Thymus (tissue), 11 donors: ENCODE results near the gene RRN3. TPM values are rescaled to one million over a fixed set of nuclear protein-coding genes. Genes with fewer than 3 reads are reported as not detected.

Experiments used
- DNase-seq, 9 donors: peaks; one replicate each; pipeline ENCODE4 v3.0.0-alpha.2; 2013; ENCODE audit warnings: low spot score in 9 of 9, low read depth in 6 of 9, missing footprints in 1 of 9
- H3K27ac ChIP-seq, 2 donors: one replicate each; pipeline ENCODE4 v1.5.1; 2013; ENCODE audit warnings: control low read depth in 1 of 2, low read depth in 1 of 2, low read length in 1 of 2, mild to moderate bottlenecking in 1 of 2, moderate library complexity in 1 of 2
- H3K27me3 ChIP-seq, 2 donors: one replicate each; pipeline ENCODE4 v1.5.1; 2013; ENCODE audit warnings: low read length in 1 of 2; ENCODE audit not compliant: control insufficient read depth in 2 of 2, insufficient read depth in 1 of 2
- H3K36me3 ChIP-seq, 2 donors: one replicate each; pipeline ENCODE4 v1.5.1; 2013; ENCODE audit warnings: low read length in 1 of 2, mild to moderate bottlenecking in 1 of 2, moderate library complexity in 1 of 2; ENCODE audit not compliant: control insufficient read depth in 2 of 2, insufficient read depth in 2 of 2
- H3K4me1 ChIP-seq, 2 donors: one replicate each; pipeline ENCODE4 v1.5.1; 2013; ENCODE audit warnings: low read length in 2 of 2; ENCODE audit not compliant: control insufficient read depth in 2 of 2, insufficient read depth in 2 of 2
- H3K4me3 ChIP-seq, 2 donors: one replicate each; pipeline ENCODE4 v1.5.1; 2013; ENCODE audit warnings: low read length in 2 of 2, control low read depth in 1 of 2, mild to moderate bottlenecking in 1 of 2
- H3K9me3 ChIP-seq, 2 donors: one replicate each; pipeline ENCODE4 v1.5.1; 2013; ENCODE audit warnings: low read length in 1 of 2, mild to moderate bottlenecking in 1 of 2; ENCODE audit not compliant: control insufficient read depth in 2 of 2, insufficient read depth in 1 of 2
- WGBS: extraction: QIAGEN DNeasy Blood & Tissue Kit; methylation state at CpG from one replicate; pipeline ENCODE4 v1.1.7; 2013; 5-methylcytosine and 5-hydroxymethylcytosine counted together
- polyA plus RNA-seq: library from polyadenylated mRNA; stranded (reverse); fragments of 200-250 nt; gene quantifications from one replicate; pipeline ENCODE4 v1.2.3, GENCODE V29; 2013
- total RNA-seq: library from RNA; stranded (reverse); fragments of 120-200 nt; gene quantifications from one replicate; pipeline ENCODE4 v1.2.4, GENCODE V29; 2013
- donor health status: healthy.

The RRN3 gene
- total and polyA plus RNA-seq, 2 donors: 23.9 to 38.5 TPM

DNA sequence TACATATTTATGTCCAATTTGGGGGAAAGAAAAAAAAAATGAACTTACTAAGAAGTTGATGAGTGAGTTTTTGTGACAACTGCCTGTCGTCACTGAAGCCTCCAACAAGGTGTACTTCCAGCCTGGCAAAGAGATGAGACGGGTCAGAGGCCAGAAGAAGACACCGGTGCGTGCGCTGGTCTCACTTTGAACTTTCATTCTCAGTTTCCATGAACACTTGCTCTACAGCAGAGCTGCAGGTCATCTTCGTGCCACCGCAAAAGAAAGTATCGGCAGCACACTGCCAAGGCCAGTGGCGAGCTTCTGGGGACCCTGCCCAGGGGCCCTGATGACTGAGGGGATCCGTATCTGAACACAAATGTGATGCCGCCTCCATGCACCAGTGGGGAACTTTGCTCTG, 49.8 kb downstream of the RRN3 start:
- H3K36me3 ChIP-seq: peaks cover 16 to 50% of the 10 kb centered on the region in 2 donors
- 94% methylated on average over 11 of the region's 11 CpGs for WGBS
- H3K27me3 ChIP-seq: no peaks in the 10 kb centered on the region
- no peak overlapping the region for H3K4me3 ChIP-seq
- no peak for DNase-seq
- no peak overlapping the region for H3K27ac ChIP-seq
- no peaks in the 10 kb centered on the region for H3K9me3 ChIP-seq
- H3K4me1 ChIP-seq: no peaks in the 10 kb centered on the region

DNA sequence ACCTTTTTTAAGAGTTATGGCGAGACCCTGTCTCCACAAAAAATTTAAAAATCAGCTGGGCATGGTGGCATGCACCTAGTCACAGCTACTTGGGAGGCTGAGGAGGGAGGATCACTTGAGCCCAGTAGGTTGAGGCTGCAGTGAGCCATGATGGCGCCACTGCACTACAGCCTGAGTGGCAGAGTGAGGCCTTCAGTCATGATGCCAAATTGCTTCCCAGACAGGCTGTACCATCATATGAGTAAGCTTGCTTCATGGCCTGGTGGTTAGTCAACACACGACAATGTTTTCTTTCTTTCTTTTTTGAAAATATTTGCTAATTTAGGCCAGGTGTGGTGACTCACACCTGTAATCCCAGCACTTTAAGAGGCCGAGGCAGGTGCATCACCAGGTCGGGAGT, 50.7 kb downstream of the RRN3 start:
- Histone ChIP-seq H3K27me3 (no peaks in the 10 kb centered on the region), H3K36me3 (peaks cover 23 to 57% of the 10 kb centered on the region in 2 donors), H3K27ac (no peak overlapping the region), H3K9me3 (no peaks in the 10 kb centered on the region), H3K4me3 (no peak overlapping the region), H3K4me1 (no peaks in the 10 kb centered on the region)
- no peak for DNase-seq
- 99% methylated on average over 5 of the region's 5 CpGs for WGBS

DNA sequence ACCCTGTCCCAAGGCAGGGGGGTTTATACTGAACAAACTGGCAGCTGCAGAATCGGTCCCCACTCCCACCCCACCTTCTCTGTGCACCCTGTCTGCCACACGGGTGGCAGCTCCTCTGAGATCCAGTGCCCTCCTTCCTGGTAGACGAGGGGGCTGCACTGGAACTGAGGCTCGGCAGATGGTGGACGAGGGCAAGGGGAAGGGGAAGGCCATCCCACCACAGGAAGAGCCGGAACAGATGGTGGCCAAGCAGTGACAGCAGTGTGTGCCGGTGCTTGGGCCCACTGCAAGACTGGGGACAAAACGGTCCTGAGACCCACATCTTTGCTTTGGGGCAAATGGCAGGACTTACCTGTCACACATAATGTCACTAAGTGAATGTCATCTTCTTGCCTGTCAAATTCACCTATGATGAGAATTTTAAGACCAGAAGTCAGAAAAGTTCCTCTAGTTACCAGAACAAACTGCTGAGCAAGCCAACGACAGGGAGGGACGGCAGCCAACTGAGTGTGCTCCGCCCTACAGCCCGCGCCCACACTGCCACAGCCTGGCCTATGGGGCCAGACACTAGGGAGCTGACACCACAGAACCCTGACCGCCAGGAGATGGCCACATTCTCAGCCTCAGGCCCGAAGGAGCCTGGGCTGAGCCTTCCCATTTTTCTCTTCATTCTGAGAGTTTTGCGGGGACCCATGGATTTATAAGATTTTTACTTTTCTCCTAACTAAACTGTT, 52.6 kb downstream of the RRN3 start:
- WGBS: 78% methylated on average over 16 of the region's 16 CpGs
- H3K9me3 ChIP-seq: no peaks in the 10 kb centered on the region
- no peaks in the 10 kb centered on the region for H3K27me3 ChIP-seq
- no peak for DNase-seq
- H3K4me1 ChIP-seq: no peaks in the 10 kb centered on the region
- no peak overlapping the region for H3K4me3 ChIP-seq
- no peak overlapping the region for H3K27ac ChIP-seq
- peaks cover 32 to 56% of the 10 kb centered on the region in 2 donors for H3K36me3 ChIP-seq

DNA sequence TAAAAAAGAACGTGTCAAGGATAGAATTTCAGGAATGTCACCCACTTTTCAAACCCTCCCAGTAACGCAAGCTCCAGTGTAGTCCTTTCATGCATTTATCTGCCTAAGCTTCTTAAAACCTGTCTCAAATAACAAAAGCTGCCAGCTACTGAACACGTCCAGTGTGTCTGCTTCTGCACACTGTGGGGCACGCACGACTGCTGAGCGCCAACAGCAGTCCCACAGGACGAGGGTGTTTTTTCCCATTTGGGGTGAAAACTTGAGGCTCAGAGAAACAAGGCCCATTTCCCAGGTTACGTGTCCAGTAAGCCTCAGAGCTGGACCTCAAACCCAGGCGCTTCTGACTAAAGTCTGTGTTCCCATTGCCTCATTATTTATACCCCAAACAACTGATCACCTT, 55.4 kb downstream of the RRN3 start:
- WGBS: 97% methylated on average over 9 of the region's 9 CpGs
- H3K9me3 ChIP-seq: no peaks in the 10 kb centered on the region
- H3K4me1 ChIP-seq: no peaks in the 10 kb centered on the region
- no peak for DNase-seq
- H3K27me3 ChIP-seq: no peaks in the 10 kb centered on the region
- H3K27ac ChIP-seq: no peak overlapping the region
- no peak overlapping the region for H3K4me3 ChIP-seq
- peaks cover 52 to 71% of the 10 kb centered on the region in 2 donors for H3K36me3 ChIP-seq

DNA sequence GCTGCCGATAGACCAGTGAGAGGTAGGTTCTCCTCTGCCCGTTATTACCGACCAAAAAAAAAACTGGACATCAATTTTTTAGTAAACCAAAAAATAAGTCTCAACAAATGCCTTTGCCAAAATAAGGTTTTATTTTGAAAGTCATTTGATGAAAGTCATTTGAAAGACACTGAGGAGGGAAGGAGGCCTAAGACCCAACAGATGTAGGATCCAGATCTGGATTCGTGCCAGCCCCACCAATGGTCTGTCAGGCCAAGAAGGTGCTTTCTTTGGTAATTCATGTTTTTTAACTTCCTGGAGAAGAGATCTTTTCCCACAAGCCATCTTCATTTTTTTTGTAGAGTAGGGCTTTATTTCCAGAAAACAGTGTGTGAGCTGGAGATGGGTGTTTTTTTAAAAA, 56.3 kb downstream of the RRN3 start:
- Histone ChIP-seq H3K9me3 (no peaks in the 10 kb centered on the region), H3K27ac (no peak overlapping the region), H3K36me3 (peaks cover 56 to 77% of the 10 kb centered on the region in 2 donors), H3K4me1 (peaks cover 0 to 2% of the 10 kb centered on the region in 2 donors), H3K4me3 (no peak overlapping the region), H3K27me3 (no peaks in the 10 kb centered on the region)
- no peak for DNase-seq
- WGBS: 73% methylated on average over 4 of the region's 4 CpGs

GRCh38 chr16:15037003-15037402, 57.1 kb downstream of the RRN3 start:
- DNase-seq: no peak
- WGBS: 87% methylated on average over 10 of the region's 10 CpGs
- Histone ChIP-seq H3K27me3 (no peaks in the 10 kb centered on the region), H3K9me3 (peaks cover 0 to 3% of the 10 kb centered on the region in 2 donors), H3K4me1 (peaks cover 0 to 3% of the 10 kb centered on the region in 2 donors), H3K36me3 (peaks cover 63 to 82% of the 10 kb centered on the region in 2 donors), H3K4me3 (no peak overlapping the region), H3K27ac (no peak overlapping the region)

GRCh38 chr16:15035163-15035729, 58.8 kb downstream of the RRN3 start:
- H3K27ac ChIP-seq: no peak overlapping the region
- H3K4me3 ChIP-seq: no peak overlapping the region
- H3K36me3 ChIP-seq: peaks cover 68 to 81% of the 10 kb centered on the region in 2 donors
- no peaks in the 10 kb centered on the region for H3K27me3 ChIP-seq
- no peak for DNase-seq
- 93% methylated on average over 15 of the region's 15 CpGs for WGBS
- H3K4me1 ChIP-seq: peaks cover 0 to 5% of the 10 kb centered on the region in 2 donors
- peaks cover 0 to 3% of the 10 kb centered on the region in 2 donors for H3K9me3 ChIP-seq

DNA sequence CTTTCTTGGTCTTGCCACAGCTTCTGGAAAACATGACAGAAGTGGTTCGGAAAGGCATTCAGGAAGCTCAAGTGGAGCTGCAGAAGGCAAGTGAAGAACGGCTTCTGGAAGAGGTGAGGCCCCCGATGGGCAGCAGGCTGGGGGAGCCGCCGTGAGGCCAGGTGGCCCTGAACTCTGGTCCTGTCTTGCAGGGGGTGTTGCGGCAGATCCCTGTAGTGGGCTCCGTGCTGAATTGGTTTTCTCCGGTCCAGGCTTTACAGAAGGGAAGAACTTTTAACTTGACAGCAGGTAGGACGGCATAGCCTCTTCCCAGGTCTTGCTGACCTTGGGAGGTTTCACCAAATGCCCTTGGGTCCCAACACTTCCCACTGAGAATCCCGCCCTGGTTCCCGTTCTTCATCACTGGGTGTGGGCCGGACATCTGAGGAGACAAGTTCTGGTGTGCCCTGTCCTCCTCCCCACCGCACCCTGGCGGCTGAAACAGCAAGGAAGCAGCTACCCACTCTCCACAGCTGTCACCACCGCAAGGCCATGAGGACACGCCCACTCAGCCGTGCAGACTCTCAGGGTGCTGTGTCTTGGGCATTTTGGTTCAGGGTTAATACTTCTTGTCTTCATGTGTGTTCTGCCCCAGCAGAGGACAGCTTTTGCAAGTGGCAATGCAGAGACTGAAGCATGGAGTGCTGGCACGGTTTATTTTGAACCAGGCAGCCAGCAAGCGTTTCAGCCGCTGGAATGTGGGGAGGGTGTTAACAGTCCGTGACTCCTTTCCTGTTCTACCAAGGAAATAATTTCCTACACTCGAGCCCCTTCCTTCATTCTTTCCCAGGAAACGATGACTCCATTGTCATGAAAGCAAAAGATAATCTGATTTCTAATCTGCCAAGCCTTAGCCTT, 59.6 kb downstream of the RRN3 start:
- Histone ChIP-seq H3K4me3 (no peak overlapping the region), H3K27me3 (no peaks in the 10 kb centered on the region), H3K4me1 (peaks cover 0 to 5% of the 10 kb centered on the region in 2 donors), H3K9me3 (peaks cover 0 to 3% of the 10 kb centered on the region in 2 donors), H3K36me3 (peaks cover 62 to 77% of the 10 kb centered on the region in 2 donors), H3K27ac (no peak overlapping the region)
- 97% methylated on average over 23 of the region's 23 CpGs for WGBS
- no peak for DNase-seq

GRCh38 chr16:15033309-15033707, 60.8 kb downstream of the RRN3 start:
- 90% methylated on average over 14 of the region's 14 CpGs for WGBS
- Histone ChIP-seq H3K9me3 (peaks cover 0 to 3% of the 10 kb centered on the region in 2 donors), H3K4me3 (no peak overlapping the region), H3K27ac (no peak overlapping the region), H3K27me3 (no peaks in the 10 kb centered on the region), H3K4me1 (peaks cover 0 to 5% of the 10 kb centered on the region in 2 donors), H3K36me3 (peaks cover 56 to 79% of the 10 kb centered on the region in 2 donors)
- DNase-seq: no peak
